H1 (cell line): ENCODE data around the gene MGLL. TPM values are rescaled to one million over a fixed set of nuclear protein-coding genes. Genes with fewer than 3 reads are reported as not detected.

ENCODE experiments used
- CHD7 ChIP-seq: fragments of 300-600 bp; sonication (generic); IDR thresholded peaks from 2 replicates; pipeline ENCODE4 v1.7.1; 2012; ENCODE audit warnings: low read length, moderate library complexity, mild to moderate bottlenecking, inconsistent platforms; ENCODE audit not compliant: insufficient replicate concordance
- polyA plus RNA-seq, 7 experiments: library from polyadenylated mRNA; depleted of rRNA in 3 of 7; stranded (reverse) in 5 of 7; unstranded in 2 of 7; fragments of >200 nt in 5 of 7; fragments of 200-250 nt in 2 of 7; gene quantifications; 1 replicate in 5 of 7; 2 replicates in 1 of 7; 4 replicates in 1 of 7; pipeline versions ENCODE4 v1.2.1 to v1.2.3, GENCODE V29; 2011 to 2013; ENCODE audit warnings: missing spikeins in 2 of 7, mixed read lengths in 2 of 7
- total RNA-seq: library from RNA; stranded (reverse); fragmentation: NEBNext Ultra II Directional; extraction: Animal tissue kit (Norgen Biotek cat#: 25700); gene quantifications from 2 replicates; pipeline ENCODE4 v1.2.1, GENCODE V29; 2021

The MGLL gene
- total and polyA plus RNA-seq, 2 of the 8 experiments (the other 6 are each of a cell fraction or from before 2014, with no cell fraction given): 0.05 to 0.34 TPM

GRCh38 chr3:127710155-127710941 is 112.0 kb downstream of the MGLL start (continued):
- no peak for TF ChIP-seq CHD7
